SK-N-SH treated with all-trans-retinoic acid at 6 μM for 48 hours (cell line): ENCODE data around the gene ASAP2.

ENCODE experiments used
- ARNTL ChIP-seq: fragments of 450-650 bp; formaldehyde crosslinking; IDR thresholded peaks from 2 replicates; pipeline ENCODE4 v1.5.0; 2020; ENCODE audit warnings: low read depth, mild to moderate bottlenecking, moderate library complexity, borderline replicate concordance
- BACH2 ChIP-seq: fragments of 250-450 bp; sonication (Bioruptor Pico); IDR thresholded peaks from 2 replicates; pipeline ENCODE4 v1.9.0; 2021; ENCODE audit warnings: mild to moderate bottlenecking, borderline replicate concordance
- ESRRG ChIP-seq: fragments of 250-450 bp; sonication (Bioruptor Pico); IDR thresholded peaks from 2 replicates; pipeline ENCODE4 v1.6.1; 2021; ENCODE audit warnings: mild to moderate bottlenecking
- GLIS3 ChIP-seq: fragments of 250-450 bp; sonication (Bioruptor Pico); IDR thresholded peaks from 2 replicates; pipeline ENCODE4 v1.5.0; 2020; ENCODE audit warnings: mild to moderate bottlenecking, moderate library complexity
- PATZ1 ChIP-seq: fragments of 250-450 bp; sonication (Bioruptor Pico); IDR thresholded peaks from 2 replicates; pipeline ENCODE4 v1.8.0; 2020; ENCODE audit warnings: mild to moderate bottlenecking, moderate library complexity, borderline replicate concordance
- POU6F1 ChIP-seq: fragments of 250-450 bp; sonication (Bioruptor Pico); IDR thresholded peaks from 2 replicates; pipeline ENCODE4 v1.8.0; 2021; ENCODE audit warnings: low read depth, mild to moderate bottlenecking, moderate library complexity, borderline replicate concordance
- TOX ChIP-seq: fragments of 250-450 bp; sonication (Bioruptor Pico); IDR thresholded peaks from 2 replicates; pipeline ENCODE4 v1.8.0; 2021; ENCODE audit warnings: mild to moderate bottlenecking, moderate library complexity, borderline replicate concordance
- TSHZ2 ChIP-seq: fragments of 250-450 bp; sonication (Bioruptor Pico); IDR thresholded peaks from 2 replicates; pipeline ENCODE4 v1.5.0; 2020; ENCODE audit warnings: mild to moderate bottlenecking, moderate library complexity
- ZC3H10 ChIP-seq: fragments of 250-450 bp; sonication (Bioruptor Pico); IDR thresholded peaks from 2 replicates; pipeline ENCODE4 v1.5.1; 2021; ENCODE audit warnings: mild to moderate bottlenecking, moderate library complexity
- ZFP3 ChIP-seq: fragments of 250-450 bp; sonication (Bioruptor Pico); IDR thresholded peaks from 2 replicates; pipeline ENCODE4 v1.5.0; 2020; ENCODE audit warnings: mild to moderate bottlenecking, moderate library complexity

GRCh38 chr2:9337901-9338300 is 131.3 kb downstream of the ASAP2 start:
- TF ChIP-seq ARNTL (CRISPR knock-in tag) (no peak), POU6F1 (CRISPR knock-in tag) (no peak), PATZ1 (CRISPR knock-in tag) (no peak), ZFP3 (CRISPR knock-in tag) (no peak), GLIS3 (CRISPR knock-in tag) (no peak), TOX (CRISPR knock-in tag) (no peak), ESRRG (CRISPR knock-in tag) (no peak), BACH2 (CRISPR knock-in tag) (no peak), ZC3H10 (CRISPR knock-in tag) (no peak), TSHZ2 (CRISPR knock-in tag) (no peak)
